ENCODE data around the gene PFN2.

Gene PFN2

DNA sequence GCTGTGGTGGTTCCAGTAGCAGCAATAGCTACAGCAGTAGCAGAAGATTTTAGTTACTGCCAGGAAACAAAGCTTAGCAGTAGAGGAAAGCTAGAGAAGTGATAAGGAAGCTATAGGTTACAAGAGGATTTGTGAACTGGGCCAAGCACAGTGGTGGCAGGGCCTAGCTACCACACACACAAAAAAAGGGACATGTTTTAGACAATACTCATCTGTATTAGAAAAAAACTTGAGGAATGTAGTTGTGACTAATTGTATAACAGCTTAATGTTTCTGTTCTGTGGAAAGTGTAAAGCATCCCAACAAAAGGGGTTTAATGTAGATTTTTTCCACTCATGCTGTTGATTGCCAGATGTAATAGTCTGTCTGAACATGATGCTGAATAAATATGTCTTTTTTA is 29.9 kb upstream of the PFN2 start:
- no peak for DNase-seq (ENCODE audit: low read depth)
- H3K4me3 ChIP-seq (ENCODE audit: low read depth, low read length), result no peak overlapping the region
- in situ Hi-C loops (cut with HindIII; ENCODE audit: low sequenced_read_pairs), result no loop called here
- TF ChIP-seq, protein P1, sequence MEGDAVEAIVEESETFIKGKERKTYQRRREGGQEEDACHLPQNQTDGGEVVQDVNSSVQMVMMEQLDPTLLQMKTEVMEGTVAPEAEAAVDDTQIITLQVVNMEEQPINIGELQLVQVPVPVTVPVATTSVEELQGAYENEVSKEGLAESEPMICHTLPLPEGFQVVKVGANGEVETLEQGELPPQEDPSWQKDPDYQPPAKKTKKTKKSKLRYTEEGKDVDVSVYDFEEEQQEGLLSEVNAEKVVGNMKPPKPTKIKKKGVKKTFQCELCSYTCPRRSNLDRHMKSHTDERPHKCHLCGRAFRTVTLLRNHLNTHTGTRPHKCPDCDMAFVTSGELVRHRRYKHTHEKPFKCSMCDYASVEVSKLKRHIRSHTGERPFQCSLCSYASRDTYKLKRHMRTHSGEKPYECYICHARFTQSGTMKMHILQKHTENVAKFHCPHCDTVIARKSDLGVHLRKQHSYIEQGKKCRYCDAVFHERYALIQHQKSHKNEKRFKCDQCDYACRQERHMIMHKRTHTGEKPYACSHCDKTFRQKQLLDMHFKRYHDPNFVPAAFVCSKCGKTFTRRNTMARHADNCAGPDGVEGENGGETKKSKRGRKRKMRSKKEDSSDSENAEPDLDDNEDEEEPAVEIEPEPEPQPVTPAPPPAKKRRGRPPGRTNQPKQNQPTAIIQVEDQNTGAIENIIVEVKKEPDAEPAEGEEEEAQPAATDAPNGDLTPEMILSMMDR (IDR thresholded peaks at IDR 0.05; ENCODE audit: low read depth, low read length, missing control alignments), result no peak

DNA sequence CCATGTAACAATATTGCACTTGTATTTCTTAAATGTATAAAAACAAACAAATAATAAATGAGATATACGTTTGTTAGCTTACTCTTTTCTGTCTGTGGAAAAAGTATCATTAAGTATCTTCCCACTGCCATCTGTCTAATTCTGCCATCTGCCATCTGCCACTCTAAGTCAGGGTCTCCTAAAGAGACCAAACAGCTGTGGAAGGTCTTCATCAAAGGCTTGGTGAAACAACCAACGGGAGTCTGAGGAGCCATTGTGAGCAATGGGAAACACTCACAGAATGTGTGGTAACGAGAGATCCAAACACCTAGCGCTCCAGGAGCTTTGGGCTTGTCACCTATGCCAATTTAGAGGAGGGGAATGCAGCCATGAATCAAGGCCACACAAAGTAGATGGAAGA is 28.7 kb upstream of the PFN2 start:
- in situ Hi-C loops (cut with HindIII; ENCODE audit: low sequenced_read_pairs), result no loop called here

DNA sequence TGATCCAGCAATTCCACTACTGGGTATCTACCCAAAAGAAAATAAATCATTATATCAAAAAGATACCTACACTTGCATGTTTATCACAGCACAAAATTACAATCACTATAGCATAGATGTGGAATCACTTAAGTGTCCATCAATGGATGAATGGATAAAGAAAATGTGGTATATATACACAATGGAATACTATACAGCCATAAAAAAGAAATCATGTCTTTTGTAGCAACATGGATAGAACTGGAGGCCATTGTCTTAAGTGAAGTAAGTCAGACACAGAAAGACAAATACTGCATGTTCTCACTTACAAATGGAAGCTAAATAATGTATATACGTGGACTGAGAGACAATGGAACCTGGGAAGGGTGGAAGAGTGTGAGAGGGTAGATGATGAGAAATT is 28.3 kb upstream of the PFN2 start:
- TF ChIP-seq, protein P1 (IDR thresholded peaks at IDR 0.05; ENCODE audit: low read depth, low read length, missing control alignments), result no peak
- in situ Hi-C loops (cut with HindIII; ENCODE audit: low sequenced_read_pairs), result no loop called here
- H3K4me3 ChIP-seq (ENCODE audit: low read depth, low read length), result no peak overlapping the region
- DNase-seq (ENCODE audit: low read depth), result no peak

More for the DNA sequence above, 28.7 kb upstream of the PFN2 start:
- DNase-seq (ENCODE audit: low read depth), result no peak
- TF ChIP-seq, protein P1 (IDR thresholded peaks at IDR 0.05; ENCODE audit: low read depth, low read length, missing control alignments), result no peak
- H3K4me3 ChIP-seq (ENCODE audit: low read depth, low read length), result no peak overlapping the region

DNA sequence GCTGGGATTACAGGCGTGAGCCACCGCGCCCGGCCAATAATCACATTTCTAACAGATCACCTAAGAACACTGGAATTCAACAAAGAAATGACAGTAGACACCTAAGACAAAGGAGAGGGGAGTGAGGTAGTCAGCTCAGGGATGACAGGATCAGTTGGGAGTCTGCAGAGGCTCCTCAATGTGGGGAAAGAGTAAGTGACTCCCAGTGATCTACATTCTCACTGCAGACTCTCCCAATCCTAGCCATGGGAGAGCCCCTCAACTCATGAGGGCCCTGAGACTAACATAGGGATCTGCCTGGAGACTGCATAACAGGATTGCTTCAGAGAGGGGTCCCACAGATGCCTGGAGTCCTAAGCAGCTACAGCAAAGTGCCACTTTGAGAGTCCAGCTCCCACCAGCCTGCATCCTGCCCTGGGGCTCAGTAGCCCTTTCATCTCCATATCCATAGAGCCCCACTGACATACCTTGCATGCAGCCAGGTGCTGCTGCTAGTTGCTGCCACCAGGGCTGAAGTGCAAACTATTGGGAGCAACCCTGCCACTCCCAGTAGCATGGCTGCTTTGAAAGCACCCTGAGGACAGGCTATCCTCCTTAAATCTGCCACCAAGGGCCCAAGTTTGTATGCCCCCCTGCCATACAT is 21.8 kb upstream of the PFN2 start:
- in situ Hi-C loops (cut with HindIII; ENCODE audit: low sequenced_read_pairs), result no loop called here

DNA sequence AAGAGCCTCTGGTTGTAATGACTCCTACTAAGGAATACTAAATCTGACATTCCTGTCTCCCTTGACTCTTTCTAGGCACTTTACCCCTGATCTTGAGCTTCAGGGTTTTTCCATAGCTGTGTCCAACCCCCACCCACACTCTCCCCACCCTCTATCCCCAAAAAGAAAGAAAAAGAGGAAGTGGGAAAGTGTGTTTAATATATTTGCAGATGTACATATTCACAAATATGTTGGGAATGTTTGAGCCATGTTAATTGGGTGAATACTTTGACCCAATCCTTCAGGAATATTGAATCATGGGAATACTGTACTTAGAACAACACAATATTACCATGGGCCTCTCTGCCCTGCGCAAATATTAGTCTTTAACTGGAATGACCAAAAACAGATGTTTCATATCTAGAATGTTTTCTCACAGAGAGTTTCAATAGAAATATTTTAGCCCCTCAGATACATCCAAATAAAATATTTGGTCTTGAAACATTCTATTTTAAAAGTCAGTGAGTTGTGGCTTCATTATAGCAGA is 19.8 kb upstream of the PFN2 start:
- TF ChIP-seq, protein P1 (IDR thresholded peaks at IDR 0.05; ENCODE audit: low read depth, low read length, missing control alignments), result no peak
- in situ Hi-C loops (cut with HindIII; ENCODE audit: low sequenced_read_pairs), result no loop called here
- no peak overlapping the region for H3K4me3 ChIP-seq (ENCODE audit: low read depth, low read length)
- no peak for DNase-seq (ENCODE audit: low read depth)

More for the DNA sequence above, 21.8 kb upstream of the PFN2 start:
- DNase-seq (ENCODE audit: low read depth), result no peak
- TF ChIP-seq, protein P1 (IDR thresholded peaks at IDR 0.05; ENCODE audit: low read depth, low read length, missing control alignments), result no peak
- H3K4me3 ChIP-seq (ENCODE audit: low read depth, low read length), result no peak overlapping the region

DNA sequence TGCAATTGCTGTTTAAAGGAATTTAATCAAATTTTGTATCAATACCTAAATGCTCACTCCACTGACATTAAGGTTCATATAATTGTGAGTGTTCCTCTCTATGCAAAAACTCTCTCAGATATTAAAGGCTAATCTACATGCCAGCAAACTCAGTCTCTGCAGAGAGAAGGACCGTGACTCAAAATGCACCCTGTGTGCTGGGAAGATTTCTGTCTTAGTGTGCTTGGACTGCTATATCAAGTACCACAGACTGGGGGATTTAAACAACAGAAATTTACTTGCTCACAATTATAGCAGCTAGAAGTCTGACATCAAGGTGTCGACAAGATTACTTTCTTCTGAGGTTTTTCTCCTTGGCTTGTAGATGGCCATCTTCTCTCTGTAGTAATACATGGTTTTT is 18.6 kb upstream of the PFN2 start:
- TF ChIP-seq, protein P1 (IDR thresholded peaks at IDR 0.05; ENCODE audit: low read depth, low read length, missing control alignments), result no peak
- in situ Hi-C loops (cut with HindIII; ENCODE audit: low sequenced_read_pairs), result no loop called here
- no peak for DNase-seq (ENCODE audit: low read depth)
- no peak overlapping the region for H3K4me3 ChIP-seq (ENCODE audit: low read depth, low read length)
